ENCODE data around the gene LRP6. TPM values are rescaled to one million over a fixed set of nuclear protein-coding genes. Genes with fewer than 3 reads are reported as not detected.

The LRP6 gene
- total RNA-seq, 1 experiment from 2014 or later = 28.1 TPM

GRCh38 chr12:12305568-12306300, 38.9 kb upstream of the LRP6 start:
- ATAC-seq = no peak
- no TSS peak for BruUV-seq (replicated peaks)
- intact Hi-C loops (cut with micrococcal nuclease) = no loop called here
- no peak overlapping the region for H3K4me2 ChIP-seq (ENCODE audit: low read length)
- ChIA-PET CTCF (no interaction called here), POLR2A (no interaction called here), RAD21 (ENCODE audit: low non-redundant PET in 1 of 2, low total read pairs in 2 of 2, uncharacterized antibody in 2 of 2, unreplicated experiment in 2 of 2) (no interaction called here)
- H3K9me2 ChIP-seq (ENCODE audit: insufficient read depth) = no peaks in the 10 kb centered on the region
- H3K36me3 ChIP-seq (ENCODE audit: control insufficient read depth in 1 of 2, insufficient read depth in 2 of 2, low read length in 2 of 2) = no peaks in the 10 kb centered on the region
- no peaks in the 10 kb centered on the region for H3K4me1 ChIP-seq (ENCODE audit: control insufficient read depth in 1 of 2, insufficient read depth in 2 of 2, low read length in 2 of 2)
- H3K79me2 ChIP-seq (ENCODE audit: insufficient read depth, low read length) = no peaks in the 10 kb centered on the region
- H3K4me3 ChIP-seq (replicated peaks in 1 of 2; ENCODE audit: low read depth in 1 of 2, low read length in 2 of 2) = no peak overlapping the region
- no peak overlapping the region for H3K9ac ChIP-seq (ENCODE audit: low read length)
- no peaks in the 10 kb centered on the region for H3K9me3 ChIP-seq (ENCODE audit: control insufficient read depth in 1 of 2, insufficient read depth in 1 of 2, low read depth in 1 of 2, low read length in 2 of 2)
- DNase-seq (ENCODE audit: low read depth, low spot score) = no peak
- no peak overlapping the region for H3K27ac ChIP-seq (ENCODE audit: low read depth, low read length)
- H3K27me3 ChIP-seq (ENCODE audit: insufficient read depth, low read length) = no peaks in the 10 kb centered on the region
- no peak for TF ChIP-seq CEBPB (IDR thresholded peaks at IDR 0.05; ENCODE audit: low read depth)
- TF ChIP-seq CTCF (IDR thresholded peaks at IDR 0.05 in 2 of 3, conservative IDR thresholded peaks at IDR 0.05 in 1 of 3; ENCODE audit: borderline replicate concordance in 1 of 3, insufficient read depth in 1 of 3, low read depth in 2 of 3, low read length in 2 of 3) = no peak
- no peak for TF ChIP-seq ZBTB33 (IDR thresholded peaks at IDR 0.05; ENCODE audit: extremely low read depth, insufficient replicate concordance, low read length)
- TF ChIP-seq POLR2AphosphoS5 (IDR thresholded peaks at IDR 0.05; ENCODE audit: low read depth, low read length) = no peak
- TF ChIP-seq TCF7L2 (IDR thresholded peaks at IDR 0.05; ENCODE audit: borderline replicate concordance, extremely low read depth, insufficient read depth, insufficient read length) = no peak
- no peak for TF ChIP-seq ELF1 (IDR thresholded peaks at IDR 0.05; ENCODE audit: borderline replicate concordance, low read depth)
- no peak for TF ChIP-seq REST (IDR thresholded peaks at IDR 0.05; ENCODE audit: low read depth)
- no peak for TF ChIP-seq ATF3 (IDR thresholded peaks at IDR 0.05)
- TF ChIP-seq ZFX (IDR thresholded peaks at IDR 0.05) = no peak
- TF ChIP-seq SP1 (IDR thresholded peaks at IDR 0.05; ENCODE audit: low read depth) = no peak
- H2AFZ ChIP-seq (ENCODE audit: low read depth, low read length, poor library complexity, severe bottlenecking) = no peak overlapping the region
- H4K20me1 ChIP-seq (ENCODE audit: insufficient read depth) = no peaks in the 10 kb centered on the region

Data from HCT116 (cell line).